K562 (cell line): ENCODE data around the gene AFF1. TPM values are rescaled to one million over a fixed set of nuclear protein-coding genes. Genes with fewer than 3 reads are reported as not detected.
A peak's percentile ranks its signal among the peaks of the same experiment; 100 is the strongest.

Experiments used
- BRCA1 ChIP-seq, 2 experiments: fragments of 450-650 bp in 1 of 2; sonication (generic) in 1 of 2; formaldehyde crosslinking in 1 of 2; IDR thresholded peaks; 2 replicates each; pipeline versions ENCODE4 v1.5.0 to v1.6.1; 2017 to 2020; ENCODE audit warnings: mild to moderate bottlenecking in 1 of 2, missing genetic modification reagents in 1 of 2
- CHD1 ChIP-seq: fragments of 200-600 bp; sonication (generic); IDR thresholded peaks from one replicate; pipeline ENCODE4 v1.6.1; 2012; ENCODE audit warnings: mild to moderate bottlenecking, moderate library complexity, low read length, inconsistent platforms
- CTBP1 ChIP-seq: fragments of 450-650 bp; IDR thresholded peaks from 2 replicates; pipeline ENCODE4 v1.6.1; 2016; ENCODE audit warnings: borderline replicate concordance
- ELK1 ChIP-seq: sonication (generic); formaldehyde crosslinking; IDR thresholded peaks from 2 replicates; pipeline ENCODE4 v1.8.1; 2022; ENCODE audit warnings: missing genetic modification reagents
- ETV6 ChIP-seq, 3 experiments: fragments of 150-350 bp in 1 of 3; sonication (generic) in 1 of 3; formaldehyde crosslinking in 1 of 3; IDR thresholded peaks; 2 replicates each; pipeline versions ENCODE4 v1.6.1 to v1.8.0; 2014 to 2022; ENCODE audit warnings: borderline replicate concordance in 2 of 3, low read depth in 2 of 3, antibody characterized with exemption in 1 of 3, low read length in 1 of 3, mild to moderate bottlenecking in 1 of 3, missing genetic modification reagents in 1 of 3
- GATAD2A ChIP-seq: fragments of 450-650 bp; IDR thresholded peaks from 2 replicates; pipeline ENCODE4 v1.6.1; 2017
- GTF2E2 ChIP-seq: fragments of 200-800 bp; sonication (Bioruptor generic); IDR thresholded peaks from 2 replicates; pipeline ENCODE4 v1.6.1; 2016; ENCODE audit warnings: missing genetic modification characterization, missing compliant biosample characterization
- HDGF ChIP-seq: fragments of 450-650 bp; IDR thresholded peaks from 2 replicates; pipeline ENCODE4 v1.6.1; 2016
- HEY1 ChIP-seq: fragments of 250-450 bp; sonication (Bioruptor Pico); IDR thresholded peaks from 2 replicates; pipeline ENCODE4 v1.5.0; 2020; ENCODE audit warnings: mild to moderate bottlenecking, moderate library complexity, borderline replicate concordance
- HMGXB4 ChIP-seq: sonication (generic); formaldehyde crosslinking; IDR thresholded peaks from 2 replicates; pipeline ENCODE4 v1.8.1; 2023; ENCODE audit warnings: mild to moderate bottlenecking, missing genetic modification reagents
- JUN ChIP-seq, 2 experiments: sonication (generic) in 1 of 2; formaldehyde crosslinking in 1 of 2; IDR thresholded peaks; 2 replicates each; pipeline versions ENCODE4 v1.6.1 to v1.8.0; 2012 to 2022; ENCODE audit warnings: borderline replicate concordance in 2 of 2, mild to moderate bottlenecking in 2 of 2, improper control_type of control experiment in 1 of 2, low read depth in 1 of 2, low read length in 1 of 2, missing genetic modification reagents in 1 of 2
- KLF13 ChIP-seq: fragments of 450-650 bp; IDR thresholded peaks from 2 replicates; pipeline ENCODE4 v1.6.1; 2016; ENCODE audit warnings: missing genetic modification characterization, low read depth, mild to moderate bottlenecking, missing compliant biosample characterization, moderate library complexity, borderline replicate concordance
- MCM7 ChIP-seq, 2 experiments: fragments of 450-650 bp; IDR thresholded peaks; 2 replicates each; pipeline ENCODE4 v1.6.1; 2016 to 2018
- MTA3 ChIP-seq: fragments of 450-650 bp; formaldehyde crosslinking; IDR thresholded peaks from 2 replicates; pipeline ENCODE4 v1.6.1; 2017; ENCODE audit warnings: mild to moderate bottlenecking, borderline replicate concordance
- RBM39 ChIP-seq: fragments of 200-400 bp; formaldehyde crosslinking; optimal IDR thresholded peaks from 2 replicates; pipeline ENCODE3; 2018; ENCODE audit warnings: low read depth, low read length
- RCOR1 ChIP-seq, 2 experiments: IDR thresholded peaks; 2 replicates each; pipeline ENCODE4 v1.6.1; 2012; ENCODE audit warnings: low read depth in 2 of 2, low read length in 2 of 2, borderline replicate concordance in 1 of 2, improper control_type of control experiment in 1 of 2
- SMARCE1 ChIP-seq: fragments of 450-650 bp; IDR thresholded peaks from 2 replicates; pipeline ENCODE4 v1.7.1; 2016; ENCODE audit warnings: mild to moderate bottlenecking
- SRSF9 ChIP-seq: fragments of 200-400 bp; formaldehyde crosslinking; IDR thresholded peaks from 2 replicates; pipeline ENCODE4 v1.6.1; 2017; ENCODE audit warnings: low read depth, low read length, borderline replicate concordance
- ZBTB9 ChIP-seq: fragments of 450-650 bp; formaldehyde crosslinking; IDR thresholded peaks from 2 replicates; pipeline ENCODE4 v1.4.0; 2020; ENCODE audit warnings: mild to moderate bottlenecking, moderate library complexity
- ZNF134 ChIP-seq: fragments of 250-450 bp; sonication (Bioruptor Pico); conservative IDR thresholded peaks from 2 replicates; pipeline ENCODE4 v1.4.0; 2020
- ZNF347 ChIP-seq: fragments of 450-650 bp; formaldehyde crosslinking; IDR thresholded peaks from 2 replicates; pipeline ENCODE4 v1.4.0; 2020; ENCODE audit warnings: low read depth, mild to moderate bottlenecking, moderate library complexity
- ZNF57 ChIP-seq: fragments of 450-650 bp; formaldehyde crosslinking; IDR thresholded peaks from 2 replicates; pipeline ENCODE4 v1.4.0; 2020; ENCODE audit warnings: mild to moderate bottlenecking, moderate library complexity
- polyA plus RNA-seq, 8 experiments: library from polyadenylated mRNA; depleted of rRNA in 4 of 8; stranded (reverse) in 5 of 8; unstranded in 3 of 8; fragments of >200 nt; fragmentation: Nextera tagmentation in 2 of 8; fragmentation: Illumina TruSeq in 1 of 8; extraction: Ambion mirVana in 2 of 8; extraction: Trizol in 1 of 8; gene quantifications; 2 replicates each; pipeline versions ENCODE4 v1.2.1 to v1.2.3, GENCODE V29; 2011 to 2014; ENCODE audit warnings: inconsistent platforms in 1 of 8, missing spikeins in 1 of 8
- total RNA-seq, 7 experiments: library from RNA; depleted of rRNA in 6 of 7; stranded (reverse); fragments of >200 nt in 6 of 7; fragmentation: Illumina TruSeq in 2 of 7; extraction: Trizol in 2 of 7; gene quantifications; 2 replicates each; pipeline versions ENCODE4 v1.2.1 to v1.2.3, GENCODE V29; 2011 to 2021; ENCODE audit warnings: low replicate concordance in 1 of 7
- TF ChIP-seq, protein P1 (sequence below): fragments of 450-650 bp; IDR thresholded peaks from 2 replicates; pipeline ENCODE4 v1.7.1; 2018; ENCODE audit warnings: mild to moderate bottlenecking, low read depth; ENCODE audit not compliant: partially characterized antibody

Gene AFF1
- total and polyA plus RNA-seq, 9 of the 15 experiments (the other 6 are each of a cell fraction or from before 2014, with no cell fraction given) = 4.1 to 47.5 (median 17.2) TPM

DNA sequence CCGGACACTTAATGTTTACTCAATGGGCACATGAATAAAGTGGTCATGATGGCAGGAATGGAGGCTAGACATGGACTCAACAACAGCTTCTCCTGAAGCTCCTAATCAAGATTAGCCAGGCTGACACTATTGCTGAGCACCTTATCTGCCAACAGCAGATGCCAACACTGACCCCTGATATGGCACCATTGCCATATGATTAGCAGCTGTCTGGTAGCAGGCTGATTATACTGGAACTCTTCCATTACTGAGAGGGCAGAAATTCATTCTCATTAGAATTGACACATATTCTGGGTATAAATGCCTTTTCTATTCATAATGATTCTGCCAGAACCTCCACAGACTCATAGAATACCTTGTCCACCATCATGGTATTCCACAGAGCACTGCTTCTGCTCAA lies 18.4 kb upstream of the AFF1 start (continued):
- TF ChIP-seq HMGXB4 (CRISPR knock-in tag) (no peak), MTA3 (no peak), ELK1 (CRISPR knock-in tag) (no peak), RCOR1 (IDR thresholded peaks at IDR 0.05; ENCODE audit: borderline replicate concordance in 1 of 2, low read depth in 2 of 2, low read length in 2 of 2) (no peak), MCM7 (IDR thresholded peaks at IDR 0.05) (no peak), ZNF134 (CRISPR knock-in tag) (no peak), JUN (IDR thresholded peaks at IDR 0.05; ENCODE audit: borderline replicate concordance, low read depth, low read length) (no peak), JUN (CRISPR knock-in tag; IDR thresholded peaks at IDR 0.05; ENCODE audit: borderline replicate concordance) (no peak), SMARCE1 (peak; percentile 39; the same call in 1 of the 2 replicates), KLF13 (tag) (no peak), ZNF57 (no peak), CTBP1 (no peak), CHD1 (no peak), ETV6 (IDR thresholded peaks at IDR 0.05; ENCODE audit: borderline replicate concordance in 1 of 2, low read depth in 2 of 2, low read length in 1 of 2) (no peak), ETV6 (CRISPR knock-in tag; IDR thresholded peaks at IDR 0.05; ENCODE audit: borderline replicate concordance) (no peak), ZNF347 (CRISPR knock-in tag) (no peak), HDGF (no peak), SRSF9 (no peak), RBM39 (no peak), BRCA1 (IDR thresholded peaks at IDR 0.05) (no peak), BRCA1 (CRISPR knock-in tag; IDR thresholded peaks at IDR 0.05) (no peak), GATAD2A (no peak), HEY1 (CRISPR knock-in tag) (no peak), ZBTB9 (CRISPR knock-in tag) (no peak), GTF2E2 (tag) (no peak)
- TF ChIP-seq, protein P1, sequence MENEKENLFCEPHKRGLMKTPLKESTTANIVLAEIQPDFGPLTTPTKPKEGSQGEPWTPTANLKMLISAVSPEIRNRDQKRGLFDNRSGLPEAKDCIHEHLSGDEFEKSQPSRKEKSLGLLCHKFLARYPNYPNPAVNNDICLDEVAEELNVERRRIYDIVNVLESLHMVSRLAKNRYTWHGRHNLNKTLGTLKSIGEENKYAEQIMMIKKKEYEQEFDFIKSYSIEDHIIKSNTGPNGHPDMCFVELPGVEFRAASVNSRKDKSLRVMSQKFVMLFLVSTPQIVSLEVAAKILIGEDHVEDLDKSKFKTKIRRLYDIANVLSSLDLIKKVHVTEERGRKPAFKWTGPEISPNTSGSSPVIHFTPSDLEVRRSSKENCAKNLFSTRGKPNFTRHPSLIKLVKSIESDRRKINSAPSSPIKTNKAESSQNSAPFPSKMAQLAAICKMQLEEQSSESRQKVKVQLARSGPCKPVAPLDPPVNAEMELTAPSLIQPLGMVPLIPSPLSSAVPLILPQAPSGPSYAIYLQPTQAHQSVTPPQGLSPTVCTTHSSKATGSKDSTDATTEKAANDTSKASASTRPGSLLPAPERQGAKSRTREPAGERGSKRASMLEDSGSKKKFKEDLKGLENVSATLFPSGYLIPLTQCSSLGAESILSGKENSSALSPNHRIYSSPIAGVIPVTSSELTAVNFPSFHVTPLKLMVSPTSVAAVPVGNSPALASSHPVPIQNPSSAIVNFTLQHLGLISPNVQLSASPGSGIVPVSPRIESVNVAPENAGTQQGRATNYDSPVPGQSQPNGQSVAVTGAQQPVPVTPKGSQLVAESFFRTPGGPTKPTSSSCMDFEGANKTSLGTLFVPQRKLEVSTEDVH = no peak
